HG03280 (cell line): Measurements from ENCODE around the gene KCNA5.

Source experiments
- ATAC-seq: cut with Tn5 transposase; IDR thresholded peaks from one replicate; pipeline ENCODE4 v1.9.1; 2021; ENCODE audit warnings: mild to moderate bottlenecking, moderate library complexity; ENCODE audit not compliant: unreplicated experiment

The KCNA5 gene

GRCh38 chr12:5059358-5059757 lies 15.7 kb downstream of the KCNA5 start:
- ATAC-seq: no peak

DNA sequence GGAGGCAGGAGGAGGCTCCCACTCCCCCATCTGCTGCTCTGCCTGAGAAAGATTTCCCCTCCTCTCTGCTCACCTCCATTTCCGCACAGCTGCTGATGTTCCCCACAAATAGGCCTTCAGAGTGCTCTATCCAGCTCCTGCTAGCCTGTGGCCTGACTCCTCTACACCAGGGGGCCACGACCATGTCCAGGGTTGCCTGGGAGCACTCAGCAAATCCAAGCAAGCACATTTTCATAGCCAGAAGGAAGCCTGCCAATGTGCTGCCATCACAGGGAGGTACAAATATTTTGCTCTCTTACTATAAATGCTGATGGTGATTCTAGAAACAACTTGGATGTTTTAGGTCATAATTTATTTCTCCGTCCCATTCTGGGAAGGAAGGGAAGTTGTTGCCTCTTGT lies 17.3 kb downstream of the KCNA5 start:
- no peak for ATAC-seq

DNA sequence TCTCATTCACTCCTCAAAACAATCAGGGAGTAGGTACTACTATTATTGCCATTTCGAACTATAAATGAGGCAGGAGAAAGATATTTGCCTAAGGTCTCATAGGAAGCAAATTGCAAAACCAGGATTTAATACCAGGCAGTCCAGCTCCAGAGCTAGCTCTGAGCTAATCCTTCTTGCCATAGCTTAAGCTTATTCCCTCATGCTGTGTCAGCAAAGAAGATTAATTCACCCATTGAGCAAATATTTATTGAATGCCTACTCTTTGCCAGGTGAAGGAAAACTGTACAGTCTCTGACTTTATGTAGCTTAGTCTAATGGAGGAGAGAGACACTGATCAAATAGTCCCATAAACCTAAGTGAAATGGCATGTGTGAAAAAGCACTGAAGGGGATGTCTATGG lies 19.5 kb downstream of the KCNA5 start:
- no peak for ATAC-seq

- ATAC-seq: no peak
These were observed 21.3 kb downstream of the KCNA5 start for GRCh38 chr12:5064913-5065490.

- ATAC-seq: no peak
These were observed 22.6 kb downstream of the KCNA5 start for GRCh38 chr12:5066251-5066650.

GRCh38 chr12:5068126-5068525 lies 24.4 kb downstream of the KCNA5 start:
- no peak for ATAC-seq

- no peak for ATAC-seq
These were observed 24.9 kb downstream of the KCNA5 start for GRCh38 chr12:5068619-5069018.

DNA sequence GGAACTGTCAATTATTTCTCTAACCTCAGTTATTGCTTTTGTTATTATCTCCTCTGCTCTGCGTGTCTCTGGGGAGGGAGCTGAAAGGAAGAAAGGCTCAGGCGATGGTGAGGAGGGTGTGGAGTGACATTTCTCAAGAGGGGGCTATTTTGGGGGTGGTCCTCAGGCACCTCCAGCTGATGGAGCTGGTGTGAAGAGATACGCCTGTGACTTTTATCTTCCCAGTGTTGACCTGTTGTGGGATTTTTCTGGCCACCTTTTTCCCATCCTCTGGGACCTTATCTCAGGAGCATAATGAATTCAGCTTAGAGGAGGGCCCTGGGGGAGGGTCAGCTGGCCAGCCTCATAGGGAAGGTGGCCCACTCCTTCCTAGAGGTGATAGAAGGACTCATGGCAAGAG lies 26.4 kb downstream of the KCNA5 start:
- no peak for ATAC-seq

DNA sequence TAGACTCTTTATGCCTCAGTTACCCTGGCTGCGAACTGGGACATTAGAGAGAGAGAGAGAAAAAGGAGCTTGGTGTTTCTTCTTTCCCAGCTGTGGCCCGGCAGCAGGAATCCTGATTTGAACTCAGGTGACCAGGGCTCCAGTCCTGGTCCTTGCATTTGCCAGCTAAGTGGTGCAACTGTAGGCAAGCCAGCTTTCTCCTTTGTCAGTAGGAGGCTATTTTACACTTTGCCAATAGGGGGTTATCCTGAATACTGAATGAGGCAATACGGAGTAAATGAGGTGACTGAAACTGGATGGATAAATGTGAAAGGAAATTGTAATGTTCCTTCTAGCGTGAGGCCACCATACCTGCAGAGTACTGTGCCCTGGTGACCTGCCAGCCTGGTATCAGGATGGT lies 27.8 kb downstream of the KCNA5 start:
- no peak for ATAC-seq

GRCh38 chr12:5072311-5072710 lies 28.6 kb downstream of the KCNA5 start:
- ATAC-seq: no peak

DNA sequence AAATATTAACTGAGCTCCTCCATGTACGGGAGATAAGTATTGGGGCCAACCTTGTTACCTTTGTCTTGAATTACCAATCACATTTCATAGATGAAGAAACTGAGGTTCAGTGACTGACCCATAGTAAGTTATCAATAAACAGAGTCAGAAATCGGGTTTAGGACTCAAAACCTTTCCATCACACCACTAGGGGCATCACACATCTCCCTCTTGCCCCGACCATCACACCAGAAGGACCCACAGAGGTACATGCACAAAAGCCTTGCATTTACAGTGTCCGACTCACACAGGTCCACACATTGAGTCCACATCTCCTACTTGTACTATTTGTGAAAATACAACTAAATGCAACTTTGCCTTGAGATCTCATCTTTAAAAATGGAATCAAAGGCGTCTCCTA lies 29.4 kb downstream of the KCNA5 start:
- ATAC-seq: no peak

GRCh38 chr12:5073853-5074252 lies 30.2 kb downstream of the KCNA5 start:
- ATAC-seq: no peak

- ATAC-seq: no peak
These were observed 33.1 kb downstream of the KCNA5 start for GRCh38 chr12:5076761-5077160.

- ATAC-seq: no peak
These were observed 34.7 kb downstream of the KCNA5 start for GRCh38 chr12:5078423-5078822.

GRCh38 chr12:5081016-5081415 lies 37.3 kb downstream of the KCNA5 start:
- no peak for ATAC-seq

- ATAC-seq: no peak
These were observed 40.5 kb downstream of the KCNA5 start for GRCh38 chr12:5083955-5084849.

DNA sequence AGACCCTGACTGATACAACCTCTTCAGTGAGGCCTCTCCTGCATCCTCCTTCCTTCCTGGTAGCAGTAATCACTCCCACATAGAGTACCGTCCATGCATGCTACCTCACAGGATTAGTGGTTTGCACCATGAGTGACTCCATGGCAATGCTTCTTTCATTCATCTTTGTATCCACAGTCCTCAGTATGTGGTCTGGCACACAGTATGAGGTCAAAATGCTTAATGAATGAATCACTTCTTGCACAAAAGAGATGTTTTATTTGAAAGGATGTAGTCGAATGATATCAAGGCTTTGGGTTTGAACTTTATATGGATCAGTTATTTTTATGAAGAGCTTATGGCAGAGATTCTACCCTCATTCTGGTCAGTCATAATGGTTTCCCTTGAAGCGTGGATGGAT lies 42.2 kb downstream of the KCNA5 start:
- ATAC-seq: no peak

DNA sequence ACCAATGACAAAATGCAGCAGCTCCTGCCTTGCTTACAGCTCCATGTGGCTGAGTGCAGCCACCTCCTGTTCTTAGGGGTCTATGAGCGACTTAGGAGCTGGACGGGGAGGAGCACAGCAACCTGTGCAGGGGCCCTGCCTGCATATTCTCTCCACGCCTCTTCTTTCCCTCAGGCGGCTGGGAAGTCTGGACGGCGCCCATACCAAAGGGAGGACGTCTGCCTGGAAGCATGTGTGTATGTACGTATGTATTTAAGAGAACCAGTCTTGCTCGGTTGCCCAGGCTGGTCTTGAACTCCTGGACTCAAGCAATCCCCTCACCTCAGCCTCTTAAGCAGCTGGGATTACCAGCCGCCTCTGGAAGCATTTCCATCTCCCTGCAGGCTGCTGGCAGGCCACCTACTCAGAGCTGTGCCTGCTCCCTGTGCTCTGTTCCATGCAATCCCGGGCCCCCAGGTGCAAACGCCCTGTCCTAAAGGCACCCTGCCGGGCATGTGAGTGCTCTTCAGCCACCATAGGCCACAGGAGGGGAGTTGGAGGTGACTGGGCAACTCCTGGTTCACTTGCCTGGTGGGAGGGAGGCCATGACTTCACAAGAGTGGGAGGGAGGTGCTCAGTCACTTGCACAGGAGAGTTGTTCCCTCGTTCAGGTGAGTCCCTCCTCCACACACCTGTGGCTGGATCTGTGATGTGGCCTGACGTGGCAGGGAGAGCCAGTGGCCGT lies 44.3 kb downstream of the KCNA5 start:
- ATAC-seq: no peak

GRCh38 chr12:5088586-5089264 lies 45.0 kb downstream of the KCNA5 start:
- ATAC-seq: no peak

DNA sequence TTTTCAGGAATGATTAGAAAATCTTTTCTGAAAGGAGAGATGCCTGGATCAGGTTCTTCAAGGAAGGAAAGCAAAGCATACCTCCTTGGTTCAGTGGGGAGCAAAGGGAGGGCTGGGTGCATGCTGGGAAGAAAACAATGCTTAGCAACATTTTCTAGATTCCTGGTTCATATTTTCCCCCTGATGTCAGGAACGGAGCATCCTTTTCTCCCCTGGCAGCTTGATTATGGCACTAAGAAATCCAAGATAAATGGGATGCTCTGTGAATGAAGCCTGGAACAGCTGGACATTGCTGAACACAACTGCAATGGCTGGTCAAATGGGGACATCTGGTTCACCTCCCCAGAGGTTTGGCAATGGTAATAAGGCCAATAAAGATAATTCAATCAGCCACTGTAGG lies 50.9 kb downstream of the KCNA5 start:
- no peak for ATAC-seq

- ATAC-seq: no peak
These were observed 51.3 kb downstream of the KCNA5 start for GRCh38 chr12:5094986-5095385.
